Naive thymus-derived CD4-positive, alpha-beta T cell (primary cell): Measurements from ENCODE around the gene GCNT4. TPM values are rescaled to one million over a fixed set of nuclear protein-coding genes. Genes with fewer than 3 reads are reported as not detected.

Source experiments
- ATAC-seq: fragments of 150-1000 bp; cut with Tn5 transposase; 2 replicates; pipeline ENCODE4 v1.10.0; 2021; ENCODE audit warnings: mild to moderate bottlenecking, moderate library complexity
- CTCF ChIA-PET: fragments of 350-600 bp; sonication (Branson Sonifier 250); formaldehyde crosslinking; loops from one replicate; lab custom pipeline; 2021; ENCODE audit warnings: antibody characterized with exemption; lab: Charles Lee
- POLR2A ChIA-PET: fragments of 350-600 bp; sonication (Branson Sonifier 250); formaldehyde crosslinking; loops from one replicate; lab custom pipeline; 2021; ENCODE audit warnings: antibody characterized with exemption, inconsistent platforms; lab: Charles Lee
- DNase-seq, 9 donors: peaks; one replicate each; pipeline versions ENCODE4 v3.0.0 to v3.0.0-alpha.2; 2020 to 2022; ENCODE audit warnings: mixed read lengths in 1 of 9
- H3K27ac ChIP-seq: one replicate; pipeline ENCODE4 v1.7.0; 2013; ENCODE audit warnings: mild to moderate bottlenecking, low read depth, low read length, moderate library complexity
- H3K27me3 ChIP-seq, 2 donors: one replicate each; pipeline ENCODE4 v1.7.0; 2013; ENCODE audit warnings: low read length in 2 of 2, mild to moderate bottlenecking in 2 of 2, moderate library complexity in 2 of 2; ENCODE audit not compliant: control insufficient read depth in 2 of 2, insufficient read depth in 2 of 2
- H3K36me3 ChIP-seq, 3 experiments: 1 replicate in 2 of 3; 2 replicates in 1 of 3; pipeline ENCODE4 v1.7.0; 2013; ENCODE audit warnings: low read length in 3 of 3, mild to moderate bottlenecking in 3 of 3, moderate library complexity in 1 of 3; ENCODE audit not compliant: insufficient read depth in 3 of 3, control insufficient read depth in 2 of 3
- H3K4me1 ChIP-seq, 2 donors: one replicate each; pipeline ENCODE4 v1.7.0; 2013; ENCODE audit warnings: low read length in 2 of 2, mild to moderate bottlenecking in 2 of 2, moderate library complexity in 1 of 2; ENCODE audit not compliant: control insufficient read depth in 2 of 2, insufficient read depth in 2 of 2
- H3K4me3 ChIP-seq: 2 replicates; pipeline ENCODE4 v1.7.0; 2013; ENCODE audit warnings: mild to moderate bottlenecking, low read length
- H3K9me3 ChIP-seq, 3 experiments: 1 replicate in 2 of 3; 2 replicates in 1 of 3; pipeline ENCODE4 v1.7.0; 2013; ENCODE audit warnings: low read length in 3 of 3; ENCODE audit not compliant: control insufficient read depth in 2 of 3
- H3K27ac Mint-ChIP-seq, 9 donors: one replicate each; pipeline ENCODE4 v1.8.0; 2020 to 2022; ENCODE audit warnings: mixed read lengths in 9 of 9, mild to moderate bottlenecking in 8 of 9, moderate library complexity in 5 of 9, inconsistent platforms in 2 of 9
- H3K27me3 Mint-ChIP-seq, 5 donors: one replicate each; pipeline ENCODE4 v1.8.0; 2021 to 2022; ENCODE audit warnings: mixed read lengths in 5 of 5, mild to moderate bottlenecking in 1 of 5
- H3K36me3 Mint-ChIP-seq, 5 donors: one replicate each; pipeline ENCODE4 v1.8.0; 2020 to 2022; ENCODE audit warnings: mixed read lengths in 5 of 5, mild to moderate bottlenecking in 3 of 5, inconsistent platforms in 1 of 5
- H3K4me1 Mint-ChIP-seq, 7 donors: one replicate each; pipeline ENCODE4 v1.8.0; 2020 to 2022; ENCODE audit warnings: mixed read lengths in 7 of 7, mild to moderate bottlenecking in 3 of 7, inconsistent platforms in 1 of 7
- H3K4me3 Mint-ChIP-seq, 10 donors: one replicate each; pipeline ENCODE4 v1.8.0; 2020 to 2022; ENCODE audit warnings: mild to moderate bottlenecking in 10 of 10, mixed read lengths in 10 of 10, moderate library complexity in 6 of 10, inconsistent platforms in 2 of 10
- H3K9me3 Mint-ChIP-seq, 11 donors: one replicate each; pipeline ENCODE4 v1.8.0; 2020 to 2022; ENCODE audit warnings: mixed read lengths in 11 of 11, mild to moderate bottlenecking in 4 of 11, inconsistent platforms in 1 of 11, moderate library complexity in 1 of 11
- intact Hi-C, 2 donors: fragments of 100-400 bp; cut with micrococcal nuclease; formaldehyde crosslinking; loops; one replicate each; pipeline ENCODE4 v1.15.1; 2023
- polyA plus RNA-seq, 2 donors: library from polyadenylated mRNA; unstranded; fragments of 300-500 nt; fragmentation: Illumina TruSeq; gene quantifications; one replicate each; pipeline ENCODE4 v1.2.3, GENCODE V29; 2021
- total RNA-seq, 6 experiments: library from RNA in 5 of 6; stranded (reverse) in 5 of 6; gene quantifications; 1 replicate in 5 of 6; 2 replicates in 1 of 6; pipeline ENCODE4 v1.2.3 and lab custom pipeline; 2021 to 2026

The GCNT4 gene
- total and polyA plus RNA-seq, 7 experiments from 2014 or later, result 1.9 to 36.4 (median 5.1) TPM

DNA sequence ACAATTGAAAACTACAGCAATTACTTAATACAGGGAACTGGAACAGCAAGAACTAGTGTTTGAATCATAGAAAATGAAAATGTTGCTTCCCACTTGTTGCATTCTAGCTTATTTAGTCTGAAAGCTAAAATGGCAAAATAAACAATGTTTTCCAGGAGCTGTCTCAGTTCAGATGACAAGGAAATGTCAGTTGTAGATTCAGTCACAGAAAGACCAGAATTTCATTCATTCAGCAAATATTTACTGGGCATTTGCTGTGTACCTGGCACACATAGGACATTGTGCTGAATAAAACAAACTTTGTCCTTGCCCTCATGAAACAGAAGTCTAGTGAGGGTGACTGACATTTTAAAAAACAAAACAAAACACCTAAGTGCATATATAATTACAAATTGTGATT lies 41.5 kb downstream of the GCNT4 start:
- peaks cover 0 to under 1% (median 0%) of the 10 kb centered on the region in 3 experiments for H3K9me3 ChIP-seq
- no peak overlapping the region for H3K27ac Mint-ChIP-seq
- no peaks in the 10 kb centered on the region for H3K27me3 ChIP-seq
- ChIA-PET CTCF (no interaction called here), POLR2A (no interaction called here)
- H3K36me3 ChIP-seq, result no peaks in the 10 kb centered on the region
- no peak overlapping the region for H3K4me3 ChIP-seq
- H3K27me3 Mint-ChIP-seq, result no peaks in the 10 kb centered on the region
- H3K9me3 Mint-ChIP-seq, result peaks cover 0 to 13% (median 2%) of the 10 kb centered on the region in 11 donors
- no peak overlapping the region for H3K4me3 Mint-ChIP-seq
- H3K27ac ChIP-seq, result no peak overlapping the region
- no peaks in the 10 kb centered on the region for H3K4me1 ChIP-seq
- H3K4me1 Mint-ChIP-seq, result peaks cover 0 to 9% (median 8%) of the 10 kb centered on the region in 7 donors
- intact Hi-C loops, result no loop called here
- ATAC-seq, result no peak
- H3K36me3 Mint-ChIP-seq, result peaks cover 0 to 5% (median under 1%) of the 10 kb centered on the region in 5 donors
- DNase-seq, result no peak

DNA sequence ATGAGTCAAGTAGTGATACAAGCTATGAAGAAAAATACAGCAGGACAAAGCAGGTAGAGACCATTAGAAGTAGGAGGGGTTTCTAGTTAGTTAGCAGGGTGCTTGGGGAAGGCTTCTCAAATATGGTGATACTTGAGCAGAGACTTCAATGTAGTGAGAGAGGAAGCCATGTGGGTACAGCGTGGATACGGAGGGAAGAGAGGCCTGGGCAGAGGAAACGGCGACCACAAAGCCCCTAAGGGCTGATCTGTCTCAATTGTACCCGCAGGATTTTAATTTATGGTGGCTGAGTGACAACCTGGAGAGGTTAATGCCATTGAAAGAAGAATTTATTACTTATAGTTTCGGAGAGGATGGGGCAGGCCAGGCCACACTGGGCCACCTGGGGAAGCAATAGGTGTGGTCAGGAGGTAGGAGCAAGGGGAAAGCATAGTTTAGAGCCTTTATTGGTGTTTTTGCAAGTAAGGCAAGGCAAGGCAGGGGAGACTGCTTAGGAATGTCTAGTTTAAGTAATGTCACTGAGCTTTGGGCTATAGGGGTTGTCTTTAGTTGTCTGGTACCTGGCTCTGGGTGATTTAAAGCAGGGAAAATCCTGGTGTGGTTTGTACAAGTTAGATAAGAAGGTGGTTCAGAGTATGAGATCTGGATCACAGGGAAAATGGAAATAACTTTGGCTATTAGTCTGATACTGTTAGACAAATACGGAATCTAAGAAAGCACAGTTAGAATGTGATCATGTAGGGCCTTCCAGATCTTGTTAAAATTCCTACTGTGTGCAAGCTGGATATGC lies 42.6 kb downstream of the GCNT4 start:
- no peaks in the 10 kb centered on the region for H3K36me3 ChIP-seq
- DNase-seq (no peak), ATAC-seq (no peak)
- no peak overlapping the region for H3K4me3 ChIP-seq
- no peaks in the 10 kb centered on the region for H3K27me3 ChIP-seq
- H3K27ac ChIP-seq, result no peak overlapping the region
- ChIA-PET POLR2A (interaction anchor here (0.7 kb wide), 1 partner anchor 43 kb away, joined by 3 read pairs; the partner anchor contains the start of gene GCNT4), CTCF (no interaction called here)
- peak overlapping the region in 1 of 9 donors; percentile 71 for H3K27ac Mint-ChIP-seq
- peaks cover under 1 to 18% (median 7%) of the 10 kb centered on the region in 11 donors for H3K9me3 Mint-ChIP-seq
- H3K27me3 Mint-ChIP-seq, result no peaks in the 10 kb centered on the region
- intact Hi-C loops, result no loop called here
- peaks cover 0 to 3% (median 0%) of the 10 kb centered on the region in 3 experiments for H3K9me3 ChIP-seq
- peaks cover 0 to 11% (median 5%) of the 10 kb centered on the region in 5 donors for H3K36me3 Mint-ChIP-seq
- H3K4me1 ChIP-seq, result no peaks in the 10 kb centered on the region
- H3K4me3 Mint-ChIP-seq, result no peak overlapping the region
- H3K4me1 Mint-ChIP-seq, result peaks cover 0 to 9% (median 7%) of the 10 kb centered on the region in 7 donors

DNA sequence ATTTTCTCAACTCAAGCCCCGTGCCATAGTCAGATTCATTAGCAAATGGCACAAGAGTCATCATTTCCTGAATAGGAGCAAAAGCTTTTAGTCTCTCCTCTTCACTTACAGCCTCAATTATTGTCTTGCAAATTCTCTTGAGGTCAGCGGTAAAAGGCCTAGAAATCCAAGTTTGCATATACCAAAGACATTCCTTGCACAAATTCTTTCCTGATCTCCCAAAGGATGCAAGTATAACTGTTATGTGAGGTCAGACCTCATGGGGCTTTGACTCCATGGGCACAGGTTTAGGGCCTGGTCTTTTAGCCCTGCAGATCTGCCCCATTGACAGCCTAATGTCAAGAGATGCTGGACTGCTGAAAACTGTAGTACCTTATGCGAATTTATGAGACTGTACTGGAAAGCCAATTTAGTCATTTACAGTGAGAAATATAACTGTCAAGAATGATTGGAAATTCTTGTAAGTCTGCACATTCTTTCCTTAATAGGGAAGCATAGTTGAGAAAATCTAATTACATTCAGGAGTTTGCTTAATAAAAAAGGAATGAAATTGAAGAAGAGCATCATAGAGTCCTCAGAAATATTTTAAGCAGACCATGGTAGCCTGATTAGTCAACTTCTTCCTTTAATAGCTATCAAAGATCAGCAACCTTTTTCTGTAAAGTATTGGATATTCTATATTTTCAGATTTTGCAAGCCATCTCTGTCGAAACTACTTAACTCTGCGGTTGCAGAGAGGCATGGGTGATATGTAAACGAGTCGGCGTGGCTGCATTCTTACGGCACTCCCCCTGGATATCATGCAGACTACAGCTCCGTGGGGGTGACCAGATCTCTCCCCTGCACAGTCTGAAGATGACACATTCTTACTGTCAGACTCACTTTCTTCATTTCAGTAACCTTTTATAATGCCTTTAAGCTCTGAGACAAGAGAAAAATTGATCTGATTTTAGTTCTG lies 45.2 kb downstream of the GCNT4 start:
- ATAC-seq (no peak), DNase-seq (no peak)
- Mint-ChIP-seq H3K27ac (no peak overlapping the region), H3K36me3 (peaks cover 2 to 14% (median 6%) of the 10 kb centered on the region in 5 donors), H3K4me3 (no peak overlapping the region), H3K4me1 (peaks cover 0 to 9% (median 7%) of the 10 kb centered on the region in 7 donors), H3K27me3 (peaks cover 0 to under 1% (median 0%) of the 10 kb centered on the region in 5 donors), H3K9me3 (peaks cover 4 to 30% (median 10%) of the 10 kb centered on the region in 11 donors)
- intact Hi-C loops, result no loop called here
- peaks cover 0 to 3% (median 0%) of the 10 kb centered on the region in 3 experiments for H3K9me3 ChIP-seq
- ChIA-PET CTCF (interaction anchor here (0.5 kb wide), 1 partner anchor 261 kb away, joined by 4 read pairs; no protein-coding TSS in a partner anchor), POLR2A (no interaction called here)
- H3K4me3 ChIP-seq, result no peak overlapping the region
- H3K27me3 ChIP-seq, result no peaks in the 10 kb centered on the region
- H3K4me1 ChIP-seq, result no peaks in the 10 kb centered on the region
- H3K36me3 ChIP-seq, result no peaks in the 10 kb centered on the region
- H3K27ac ChIP-seq, result no peak overlapping the region

DNA sequence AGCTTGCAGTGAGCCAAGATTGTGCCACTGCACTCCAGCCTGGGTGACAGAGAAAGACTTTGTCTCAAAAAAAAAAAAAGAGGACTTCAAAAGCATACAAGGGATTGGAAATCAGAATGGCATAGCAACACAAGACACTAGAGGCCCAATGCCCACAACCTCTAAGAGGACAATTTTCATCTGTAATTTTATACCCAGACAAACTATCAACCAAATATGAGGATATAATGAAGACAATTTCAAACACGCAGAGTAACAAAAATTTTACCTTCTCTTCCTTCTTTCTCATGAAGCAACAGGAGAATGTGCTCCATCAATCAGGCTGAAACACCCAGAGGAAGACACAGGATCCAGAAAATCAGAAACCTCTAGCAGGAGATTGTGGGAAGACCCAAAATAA lies 46.8 kb downstream of the GCNT4 start:
- ChIA-PET POLR2A (no interaction called here), CTCF (no interaction called here)
- peaks cover 0 to 6% (median 0%) of the 10 kb centered on the region in 5 donors for H3K27me3 Mint-ChIP-seq
- Histone ChIP-seq H3K27me3 (no peaks in the 10 kb centered on the region), H3K9me3 (peaks cover 0 to 3% (median 0%) of the 10 kb centered on the region in 3 experiments), H3K27ac (no peak overlapping the region), H3K4me3 (no peak overlapping the region), H3K36me3 (no peaks in the 10 kb centered on the region), H3K4me1 (no peaks in the 10 kb centered on the region)
- no peak overlapping the region for H3K27ac Mint-ChIP-seq
- H3K36me3 Mint-ChIP-seq, result peaks cover 2 to 14% (median 6%) of the 10 kb centered on the region in 5 donors
- H3K4me1 Mint-ChIP-seq, result peaks cover 0 to 9% (median 7%) of the 10 kb centered on the region in 7 donors
- peaks cover 4 to 30% (median 10%) of the 10 kb centered on the region in 11 donors for H3K9me3 Mint-ChIP-seq
- intact Hi-C loops, result no loop called here
- ATAC-seq (no peak), DNase-seq (no peak)
- no peak overlapping the region for H3K4me3 Mint-ChIP-seq

Other genes starting within 250 kb of the GCNT4 start
- 10 to 100 TPM in 4 of 5 experiments, 1 to 10 TPM in 1; 2.3 to 22.4 (median 15.6) TPM for gene FAM169A, start 186.2 kb downstream of the GCNT4 start, total RNA-seq
- gene FAM169A, start 186.2 kb downstream of the GCNT4 start, polyA plus RNA-seq, result 10 to 100 TPM in 1 of 2 donors, 1 to 10 TPM in 1; 4.7 to 11.3 TPM
- 1 to 10 TPM in 2 of 5 experiments, under 1 TPM in 3; 0.29 to 1.6 (median 0.93) TPM for gene ANKRD31, start 184.3 kb upstream of the GCNT4 start, total RNA-seq
- gene ANKRD31, start 184.3 kb upstream of the GCNT4 start, polyA plus RNA-seq, result under 1 TPM; 0.22 to 0.37 TPM